ENCODE data around the gene KEL. TPM values are rescaled to one million over a fixed set of nuclear protein-coding genes. Genes with fewer than 3 reads are reported as not detected.

KEL gene
- total RNA-seq, 3 donors from 2014 or later: 0.16 to 4.3 (median 2.2) TPM

GRCh38 chr7:142961595-142961972 lies 579 bp downstream of the KEL start:
- H3K4me1 ChIP-seq: no peaks in the 10 kb centered on the region
- intact Hi-C loops (cut with DNase I; ENCODE audit: low total_unique reads): no loop called here
- no peak overlapping the region for H3K4me3 ChIP-seq
- H3K36me3 ChIP-seq: no peaks in the 10 kb centered on the region
- no peaks in the 10 kb centered on the region for H3K27me3 ChIP-seq
- DNase-seq (ENCODE audit: low spot score in 2 of 2): no peak
- H3K27ac ChIP-seq: no peak overlapping the region
- no peaks in the 10 kb centered on the region for H3K9me3 ChIP-seq
- no peak for TF ChIP-seq CTCF (IDR thresholded peaks at IDR 0.05)
- TF ChIP-seq POLR2AphosphoS5 (IDR thresholded peaks at IDR 0.05): no peak
- no peak for TF ChIP-seq POLR2A (IDR thresholded peaks at IDR 0.05)

- Histone ChIP-seq H3K4me3 (no peak overlapping the region), H3K36me3 (no peaks in the 10 kb centered on the region), H3K27ac (no peak overlapping the region), H3K4me1 (no peaks in the 10 kb centered on the region), H3K9me3 (no peaks in the 10 kb centered on the region), H3K27me3 (no peaks in the 10 kb centered on the region)
- intact Hi-C loops (cut with DNase I; ENCODE audit: low total_unique reads): no loop called here
- peak in 1 of 3 donors; percentile 12 for TF ChIP-seq CTCF (IDR thresholded peaks at IDR 0.05)
- no peak for TF ChIP-seq POLR2A (IDR thresholded peaks at IDR 0.05)
- DNase-seq (ENCODE audit: low spot score in 2 of 2): no peak
These were observed 1.1 kb downstream of the KEL start for GRCh38 chr7:142960955-142961512.

GRCh38 chr7:142959202-142959601 lies 3.0 kb downstream of the KEL start:
- Histone ChIP-seq H3K27ac (no peak overlapping the region), H3K36me3 (no peaks in the 10 kb centered on the region), H3K4me1 (no peaks in the 10 kb centered on the region), H3K4me3 (no peak overlapping the region), H3K9me3 (no peaks in the 10 kb centered on the region), H3K27me3 (no peaks in the 10 kb centered on the region)
- DNase-seq (ENCODE audit: low spot score in 2 of 2): no peak
- intact Hi-C loops (cut with DNase I; ENCODE audit: low total_unique reads): no loop called here
- TF ChIP-seq POLR2A (IDR thresholded peaks at IDR 0.05) (no peak), CTCF (IDR thresholded peaks at IDR 0.05) (no peak), POLR2AphosphoS5 (IDR thresholded peaks at IDR 0.05) (no peak)

DNA sequence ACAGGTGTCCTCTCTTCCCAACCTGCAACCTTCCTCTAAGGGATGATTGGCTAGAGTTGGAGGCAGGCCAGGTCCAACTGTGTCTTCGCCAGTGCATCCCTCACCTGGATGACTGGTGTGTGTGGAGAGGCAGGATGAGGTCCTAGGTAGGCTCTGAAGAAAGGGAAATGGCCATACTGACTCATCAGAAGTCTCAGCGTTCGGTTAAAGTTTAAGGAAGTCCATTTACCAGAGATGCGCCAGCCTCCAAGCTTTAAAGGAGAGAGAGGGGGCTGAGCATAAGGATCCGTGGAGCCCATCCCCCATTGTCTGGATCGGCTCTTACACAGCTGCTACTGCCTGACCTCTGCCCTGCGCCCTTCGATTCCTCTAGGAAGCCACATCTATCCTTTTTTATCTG lies 4.4 kb downstream of the KEL start:
- Histone ChIP-seq H3K4me1 (no peaks in the 10 kb centered on the region), H3K4me3 (no peak overlapping the region), H3K27me3 (no peaks in the 10 kb centered on the region), H3K27ac (no peak overlapping the region), H3K9me3 (no peaks in the 10 kb centered on the region), H3K36me3 (no peaks in the 10 kb centered on the region)
- DNase-seq (ENCODE audit: low spot score in 2 of 2): no peak
- intact Hi-C loops (cut with DNase I; ENCODE audit: low total_unique reads): no loop called here
- TF ChIP-seq POLR2AphosphoS5 (IDR thresholded peaks at IDR 0.05) (no peak), POLR2A (IDR thresholded peaks at IDR 0.05) (no peak), CTCF (IDR thresholded peaks at IDR 0.05) (no peak)

GRCh38 chr7:142956951-142957623 lies 5.1 kb downstream of the KEL start:
- Histone ChIP-seq H3K9me3 (no peaks in the 10 kb centered on the region), H3K36me3 (no peaks in the 10 kb centered on the region), H3K4me3 (no peak overlapping the region), H3K27me3 (no peaks in the 10 kb centered on the region), H3K27ac (no peak overlapping the region), H3K4me1 (no peaks in the 10 kb centered on the region)
- no peak for DNase-seq (ENCODE audit: low spot score in 2 of 2)
- intact Hi-C loops (cut with DNase I; ENCODE audit: low total_unique reads): no loop called here
- no peak for TF ChIP-seq CTCF (IDR thresholded peaks at IDR 0.05)
- no peak for TF ChIP-seq POLR2AphosphoS5 (IDR thresholded peaks at IDR 0.05)
- no peak for TF ChIP-seq POLR2A (IDR thresholded peaks at IDR 0.05)
